K562 (cell line): ENCODE data around the gene PHF21B. TPM values are rescaled to one million over a fixed set of nuclear protein-coding genes. Genes with fewer than 3 reads are reported as not detected.

ENCODE experiments used
- ATAC-seq: fragments of 200-7000 bp; cut with Tn5 transposase; 3 replicates; pipeline ENCODE4 v1.9.1; 2020; ENCODE audit warnings: moderate library complexity
- BruUV-seq: library from RNA; stranded (reverse); fragments of 400-500 nt; replicated peaks from 2 replicates; lab custom pipeline; 2021; lab: Mats Ljungman, UMichigan
- CTCF ChIA-PET: fragments of 300-600 bp; formaldehyde crosslinking; extraction: SDS; loops from one replicate; lab custom pipeline; 2021; ENCODE audit warnings: low intra/inter-chr PET ratio; lab: Yijun Ruan, JAX
- POLR2A ChIA-PET: fragments of 300-600, 350-650 bp; sonication (Branson Sonifier 250); formaldehyde crosslinking; extraction: SDS; loops from one replicate; lab custom pipeline; 2021; ENCODE audit warnings: antibody characterized with exemption, inconsistent platforms; lab: Yijun Ruan, JAX
- DNase-seq, 4 experiments: peaks; one replicate each; pipeline versions ENCODE4 v3.0.0 to v3.0.0-alpha.2; 2011 to 2018; ENCODE audit warnings: low spot score in 3 of 4, mixed read lengths in 3 of 4; ENCODE audit errors: extremely low read depth in 1 of 4
- FAIRE-seq: peaks from 2 replicates; lab custom pipeline; 2011; peaks lifted over from hg19 to GRCh38; lab: Jason Lieb, UNC
- H2AFZ ChIP-seq: 2 replicates; pipeline ENCODE4 v1.6.0; 2011; ENCODE audit warnings: low read depth, low read length, control low read depth, inconsistent platforms
- H3K27ac ChIP-seq: fragments of 200-600 bp; 3 replicates; pipeline ENCODE4 v1.8.0; 2011; ENCODE audit warnings: low read depth, mild to moderate bottlenecking, control low read depth, inconsistent platforms, low read length, moderate library complexity, mixed read lengths; ENCODE audit errors: extremely low read depth
- H3K27me3 ChIP-seq, 2 experiments: fragments of 300-600 bp in 1 of 2; 2 replicates in 1 of 2; 3 replicates in 1 of 2; pipeline versions ENCODE4 v1.6.0 to v1.8.0; 2011; ENCODE audit warnings: inconsistent platforms in 2 of 2, low read length in 2 of 2, mild to moderate bottlenecking in 1 of 2, mixed read lengths in 1 of 2, moderate library complexity in 1 of 2; ENCODE audit not compliant: control insufficient read depth in 2 of 2, insufficient read depth in 2 of 2
- H3K36me3 ChIP-seq: fragments of 300-600 bp; 3 replicates; pipeline ENCODE4 v1.8.0; 2011; ENCODE audit warnings: mild to moderate bottlenecking, low read length, inconsistent platforms; ENCODE audit not compliant: control insufficient read depth, insufficient read depth
- H3K4me1 ChIP-seq, 2 experiments: fragments of 200-600 bp in 1 of 2; replicated peaks in 1 of 2; 2 replicates in 1 of 2; 3 replicates in 1 of 2; pipeline versions ENCODE4 v1.5.1 to v1.8.0; 2011; ENCODE audit warnings: inconsistent platforms in 2 of 2, low read length in 2 of 2, mild to moderate bottlenecking in 1 of 2, mixed read lengths in 1 of 2, moderate library complexity in 1 of 2; ENCODE audit not compliant: control insufficient read depth in 2 of 2, insufficient read depth in 2 of 2
- H3K4me2 ChIP-seq: 2 replicates; pipeline ENCODE4 v1.6.1; 2011; ENCODE audit warnings: low read length, control low read depth, inconsistent platforms, mixed read lengths; ENCODE audit not compliant: insufficient read depth
- H3K4me3 ChIP-seq: fragments of 200-600 bp; sonication (generic), shearing (Covaris generic); 2 replicates; pipeline ENCODE4 v1.5.1; 2016; ENCODE audit warnings: control low read depth, inconsistent platforms
- H3K79me2 ChIP-seq: fragments of 200-600 bp; 3 replicates; pipeline ENCODE4 v1.8.0; 2011; ENCODE audit warnings: low read length, inconsistent platforms; ENCODE audit not compliant: control insufficient read depth, insufficient read depth
- H3K9ac ChIP-seq, 2 experiments: 2 replicates each; pipeline versions ENCODE4 v1.6.0 to v1.6.1; 2011; ENCODE audit warnings: low read depth in 2 of 2, low read length in 2 of 2, control low read depth in 1 of 2, inconsistent platforms in 1 of 2, mild to moderate bottlenecking in 1 of 2, mixed read lengths in 1 of 2; ENCODE audit not compliant: insufficient read depth in 1 of 2
- H3K9me1 ChIP-seq: one replicate; pipeline ENCODE4 v1.6.0; 2011; ENCODE audit warnings: inconsistent platforms, mild to moderate bottlenecking, low read length, moderate library complexity; ENCODE audit not compliant: control insufficient read depth, insufficient read depth
- H3K9me3 ChIP-seq: replicated peaks from 2 replicates; pipeline ENCODE4 v1.5.1; 2011; ENCODE audit warnings: low read depth, low read length, inconsistent platforms; ENCODE audit not compliant: control insufficient read depth, insufficient read depth
- H4K20me1 ChIP-seq: replicated peaks from 2 replicates; pipeline ENCODE4 v1.6.1; 2011; ENCODE audit warnings: low read length, inconsistent platforms, mixed read lengths; ENCODE audit not compliant: control insufficient read depth, insufficient read depth
- HMGXB4 ChIP-seq: sonication (generic); formaldehyde crosslinking; IDR thresholded peaks from 2 replicates; pipeline ENCODE4 v1.8.1; 2023; ENCODE audit warnings: mild to moderate bottlenecking, missing genetic modification reagents
- SETDB1 ChIP-seq: IDR thresholded peaks from one replicate; pipeline ENCODE4 v1.6.1; 2012; ENCODE audit warnings: low read length, control low read depth, inconsistent platforms
- SPI1 ChIP-seq: IDR thresholded peaks from 2 replicates; pipeline ENCODE4 v1.6.1; 2011; ENCODE audit warnings: low read depth, low read length, control low read depth, borderline replicate concordance
- SRSF7 ChIP-seq: fragments of 200-400 bp; formaldehyde crosslinking; optimal IDR thresholded peaks from 2 replicates; pipeline ENCODE3; 2017; ENCODE audit warnings: mild to moderate bottlenecking, low read depth, low read length
- WGBS: fragments of 100-300 bp; shearing (Covaris generic); methylation state at CpG from one replicate; pipeline ENCODE4 v1.1.6; 2016; ENCODE audit warnings: low coverage, mixed read lengths; ENCODE audit not compliant: insufficient coverage; ENCODE audit errors: missing lambda C conversion rate; 5-methylcytosine and 5-hydroxymethylcytosine counted together
- in situ Hi-C: fragments of 300-500 bp; cut with MboI; formaldehyde crosslinking; loops from 4 replicates; pipeline ENCODE4 v1.15.0; 2018; ENCODE audit warnings: inconsistent platforms, mixed read lengths
- intact Hi-C: fragments of 100-400 bp; cut with micrococcal nuclease; formaldehyde crosslinking; loops from 2 replicates; pipeline ENCODE4 v1.14.2; 2022
- polyA plus RNA-seq, 8 experiments: library from polyadenylated mRNA; depleted of rRNA in 4 of 8; stranded (reverse) in 5 of 8; unstranded in 3 of 8; fragments of >200 nt; fragmentation: Nextera tagmentation in 2 of 8; fragmentation: Illumina TruSeq in 1 of 8; extraction: Ambion mirVana in 2 of 8; extraction: Trizol in 1 of 8; gene quantifications; 2 replicates each; pipeline versions ENCODE4 v1.2.1 to v1.2.3, GENCODE V29; 2011 to 2014; ENCODE audit warnings: inconsistent platforms in 1 of 8, missing spikeins in 1 of 8
- total RNA-seq, 7 experiments: library from RNA; depleted of rRNA in 6 of 7; stranded (reverse); fragments of >200 nt in 6 of 7; fragmentation: Illumina TruSeq in 2 of 7; extraction: Trizol in 2 of 7; gene quantifications; 2 replicates each; pipeline versions ENCODE4 v1.2.1 to v1.2.3, GENCODE V29; 2011 to 2021; ENCODE audit warnings: low replicate concordance in 1 of 7
- TF ChIP-seq, protein P1 (sequence below): sonication (generic); formaldehyde crosslinking; IDR thresholded peaks from 2 replicates; pipeline ENCODE4 v1.8.0; 2022; ENCODE audit warnings: mild to moderate bottlenecking, missing genetic modification reagents

Gene PHF21B
- total and polyA plus RNA-seq, 9 of the 15 experiments (the other 6 are each of a cell fraction or from before 2014, with no cell fraction given) = 0.04 TPM; not detected in 8

- ATAC-seq (no peak), FAIRE-seq (no peak), DNase-seq (no peak)
- Histone ChIP-seq H2AFZ (no peak overlapping the region), H3K27ac (no peak overlapping the region), H4K20me1 (0 out of 2 replicates have a peak, but pooled peaks cover 4% of the 10 kb centered on the region), H3K27me3 (peaks cover 2 to 18% of the 10 kb centered on the region in 2 experiments; a peak in 2 of 5 replicates), H3K4me1 (no peaks in the 10 kb centered on the region; a peak in 1 of 5 replicates), H3K9me1 (no peaks in the 10 kb centered on the region), H3K4me2 (no peak overlapping the region), H3K36me3 (no peaks in the 10 kb centered on the region), H3K79me2 (no peaks in the 10 kb centered on the region), H3K4me3 (no peak overlapping the region), H3K9me3 (no peaks in the 10 kb centered on the region), H3K9ac (no peak overlapping the region)
- 13% methylated on average over 11 of the region's 13 CpGs for WGBS
- intact Hi-C loops (no loop called here), in situ Hi-C loops (no loop called here)
- CTCF ChIA-PET = no interaction called here
- no TSS peak for BruUV-seq
- POLR2A ChIA-PET = no interaction called here
- TF ChIP-seq HMGXB4 (CRISPR knock-in tag) = no peak
- no peak for TF ChIP-seq SRSF7
- 0 out of 2 replicates have a peak, but pooled peaks have one; percentile 17 for TF ChIP-seq SPI1
- TF ChIP-seq, protein P1, sequence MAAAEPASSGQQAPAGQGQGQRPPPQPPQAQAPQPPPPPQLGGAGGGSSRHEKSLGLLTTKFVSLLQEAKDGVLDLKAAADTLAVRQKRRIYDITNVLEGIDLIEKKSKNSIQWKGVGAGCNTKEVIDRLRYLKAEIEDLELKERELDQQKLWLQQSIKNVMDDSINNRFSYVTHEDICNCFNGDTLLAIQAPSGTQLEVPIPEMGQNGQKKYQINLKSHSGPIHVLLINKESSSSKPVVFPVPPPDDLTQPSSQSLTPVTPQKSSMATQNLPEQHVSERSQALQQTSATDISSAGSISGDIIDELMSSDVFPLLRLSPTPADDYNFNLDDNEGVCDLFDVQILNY (CRISPR knock-in tag) = no peak
- TF ChIP-seq SETDB1 = no peak
Observed at GRCh38 chr22:44892243-44892642, 117.6 kb downstream of the PHF21B start.
